ENCODE data around the gene RBBP6. TPM values are rescaled to one million over a fixed set of nuclear protein-coding genes. Genes with fewer than 3 reads are reported as not detected.
A peak's percentile ranks its signal among the peaks of the same experiment; 100 is the strongest.

The RBBP6 gene
- polyA plus RNA-seq, 2 of the 4 experiments (the other 2 are of a cell fraction), result 25.0 to 49.3 TPM

DNA sequence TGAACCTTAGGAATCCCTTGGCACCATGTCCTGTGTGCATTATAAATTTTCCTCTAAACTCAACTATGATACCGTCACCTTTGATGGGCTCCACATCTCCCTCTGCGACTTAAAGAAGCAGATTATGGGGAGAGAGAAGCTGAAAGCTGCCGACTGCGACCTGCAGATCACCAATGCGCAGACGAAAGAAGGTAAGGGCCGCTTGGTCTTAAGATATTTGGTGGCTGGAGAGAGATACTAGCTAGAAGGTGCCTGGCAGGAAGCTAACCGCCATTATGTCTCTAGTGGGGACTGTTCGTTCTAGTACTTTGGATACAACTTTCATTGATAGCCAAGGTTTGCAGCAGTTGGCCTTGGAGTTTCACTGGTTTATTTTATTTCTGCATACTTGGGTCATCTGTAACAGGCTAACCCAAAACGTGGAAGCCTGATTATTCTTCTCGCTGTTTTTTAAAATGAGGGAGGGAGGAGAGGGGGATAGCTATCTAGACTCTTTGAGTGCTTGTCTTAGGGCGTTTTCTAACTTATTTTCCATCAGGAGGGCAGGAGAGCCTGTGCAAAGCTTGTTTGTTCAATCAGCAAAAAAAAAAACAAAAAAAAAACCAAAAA lies 1.3 kb downstream of the RBBP6 start:
- peak in 1 of 2 experiments; percentile 14; a peak in 2 of 6 replicates for ATAC-seq
- H3K4me2 ChIP-seq, result peak overlapping the region; percentile 92

DNA sequence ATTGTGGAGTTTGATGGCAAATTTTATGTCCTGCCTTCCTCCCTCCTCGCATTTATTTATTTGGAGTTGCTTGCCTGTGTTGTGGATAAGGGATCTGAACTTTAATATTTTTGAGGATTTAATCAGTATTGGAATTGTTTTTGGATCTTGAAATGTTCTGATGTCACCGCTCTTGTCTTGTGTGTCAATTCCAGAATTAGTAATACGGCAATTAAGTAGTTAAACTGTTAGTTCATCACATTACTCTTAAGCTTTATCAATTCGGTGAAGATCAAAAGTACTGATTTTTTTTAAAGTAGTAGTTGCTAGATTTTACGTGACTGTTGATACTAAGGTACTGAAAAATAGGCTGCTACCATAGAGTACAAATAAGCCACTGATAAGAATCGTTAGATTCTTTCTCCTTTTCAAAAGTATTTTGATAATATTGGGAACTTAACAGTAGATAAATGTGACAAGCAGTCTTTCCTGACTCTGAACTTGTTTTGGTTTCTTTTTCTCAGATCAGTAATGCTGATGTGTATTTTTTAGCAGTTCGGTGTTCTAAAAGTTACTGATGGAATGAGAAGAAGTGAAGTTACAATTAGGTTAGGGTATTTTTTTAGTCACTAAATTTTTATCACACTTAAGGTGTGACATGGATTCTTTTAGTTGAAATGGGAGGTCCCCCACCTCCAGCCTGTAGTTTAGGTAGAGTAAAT lies 2.0 kb downstream of the RBBP6 start:
- FAIRE-seq (no peak), ATAC-seq (no peak), DNase-seq (ENCODE audit: low read depth in 1 of 2, low spot score in 1 of 2) (no peak)
- POLR2A ChIA-PET, result no interaction called here
- H3K4me2 ChIP-seq, result peak overlapping the region; percentile 92
- no peaks in the 10 kb centered on the region for H3K9me3 ChIP-seq
- CTCF ChIA-PET, result interaction anchor here (0.6 to 2.8 kb wide), 5 partner anchors 13 to 259 kb away, joined by 3 to 14 read pairs (median 4); no protein-coding TSS in a partner anchor
- H3K4me3 ChIP-seq, result peak overlapping the region; percentile 92
- peak overlapping the region; percentile 98 to 99; a peak in 3 of 6 replicates for H3K27ac ChIP-seq
- TF ChIP-seq KDM5A (IDR thresholded peaks at IDR 0.05) (no peak), JUNB (IDR thresholded peaks at IDR 0.05) (no peak), EHMT2 (IDR thresholded peaks at IDR 0.05; ENCODE audit: low read depth) (no peak), FOSB (CRISPR knock-in tag; IDR thresholded peaks at IDR 0.05) (no peak), JUN (IDR thresholded peaks at IDR 0.05) (no peak), POLR2A (IDR thresholded peaks at IDR 0.05; ENCODE audit: low read length) (no peak), CHD2 (IDR thresholded peaks at IDR 0.05; ENCODE audit: low read length, partially characterized antibody) (no peak), CBX2 (IDR thresholded peaks at IDR 0.05; ENCODE audit: borderline replicate concordance, low read depth) (no peak), RNF2 (IDR thresholded peaks at IDR 0.05; ENCODE audit: borderline replicate concordance, low read depth) (no peak), HDAC2 (IDR thresholded peaks at IDR 0.05) (no peak)
- 4% methylated on average over 7 of the region's 7 CpGs for WGBS (ENCODE audit: missing lambda C conversion rate)
- H3K4me1 ChIP-seq, result peaks cover 48% of the 10 kb centered on the region; the same call in 2 of the 3 replicates

More for the DNA sequence above, 1.3 kb downstream of the RBBP6 start:
- Histone ChIP-seq H3K9me3 (no peaks in the 10 kb centered on the region), H3K27ac (peak overlapping the region; percentile 98 to 99), H3K4me3 (peak overlapping the region; percentile 92), H3K4me1 (peaks cover 48% of the 10 kb centered on the region; the same call in 2 of the 3 replicates)
- 2% methylated on average over 12 of the region's 12 CpGs for WGBS (ENCODE audit: missing lambda C conversion rate)
- ChIA-PET POLR2A (no interaction called here), CTCF (interaction anchor here (0.6 to 2.8 kb wide), 5 partner anchors 14 to 260 kb away, joined by 3 to 14 read pairs (median 4); no protein-coding TSS in a partner anchor)
- peak in 1 of 2 experiments; percentile 25 for DNase-seq (ENCODE audit: low read depth in 1 of 2, low spot score in 1 of 2)
- TF ChIP-seq POLR2AphosphoS2 (conservative IDR thresholded peaks at IDR 0.05; ENCODE audit: low read length), result 0 out of 2 replicates have a peak, but pooled peaks have one; percentile 67
- TF ChIP-seq BHLHE40 (IDR thresholded peaks at IDR 0.05; ENCODE audit: low read depth, low read length), result no peak
- no peak for TF ChIP-seq ZNF302 (CRISPR knock-in tag; IDR thresholded peaks at IDR 0.05)
- TF ChIP-seq, protein P1, sequence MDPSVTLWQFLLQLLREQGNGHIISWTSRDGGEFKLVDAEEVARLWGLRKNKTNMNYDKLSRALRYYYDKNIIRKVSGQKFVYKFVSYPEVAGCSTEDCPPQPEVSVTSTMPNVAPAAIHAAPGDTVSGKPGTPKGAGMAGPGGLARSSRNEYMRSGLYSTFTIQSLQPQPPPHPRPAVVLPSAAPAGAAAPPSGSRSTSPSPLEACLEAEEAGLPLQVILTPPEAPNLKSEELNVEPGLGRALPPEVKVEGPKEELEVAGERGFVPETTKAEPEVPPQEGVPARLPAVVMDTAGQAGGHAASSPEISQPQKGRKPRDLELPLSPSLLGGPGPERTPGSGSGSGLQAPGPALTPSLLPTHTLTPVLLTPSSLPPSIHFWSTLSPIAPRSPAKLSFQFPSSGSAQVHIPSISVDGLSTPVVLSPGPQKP (IDR thresholded peaks at IDR 0.05; ENCODE audit: low read depth, low read length), result no peak
- no peak for TF ChIP-seq CHD2 (IDR thresholded peaks at IDR 0.05; ENCODE audit: low read length, partially characterized antibody)
- no peak for TF ChIP-seq HMGXB4 (CRISPR knock-in tag; IDR thresholded peaks at IDR 0.05; ENCODE audit: borderline replicate concordance)
- no peak for FAIRE-seq

- ATAC-seq (no peak), DNase-seq (ENCODE audit: low read depth in 1 of 2, low spot score in 1 of 2) (no peak), FAIRE-seq (no peak)
- CTCF ChIA-PET, result no interaction called here
- peaks cover 32% of the 10 kb centered on the region; the same call in 2 of the 3 replicates for H3K4me1 ChIP-seq
- no peak overlapping the region for H3K4me3 ChIP-seq
- 78% methylated on average over 2 of the region's 2 CpGs for WGBS (ENCODE audit: missing lambda C conversion rate)
- no peaks in the 10 kb centered on the region for H3K9me3 ChIP-seq
- POLR2A ChIA-PET, result no interaction called here
- peak overlapping the region; percentile 92 for H3K4me2 ChIP-seq
- H3K27ac ChIP-seq, result no peak overlapping the region
- no peak for TF ChIP-seq POLR2AphosphoS2 (conservative IDR thresholded peaks at IDR 0.05; ENCODE audit: low read length)
- TF ChIP-seq, protein P1 (IDR thresholded peaks at IDR 0.05; ENCODE audit: low read depth, low read length), result no peak
- TF ChIP-seq, protein P2, sequence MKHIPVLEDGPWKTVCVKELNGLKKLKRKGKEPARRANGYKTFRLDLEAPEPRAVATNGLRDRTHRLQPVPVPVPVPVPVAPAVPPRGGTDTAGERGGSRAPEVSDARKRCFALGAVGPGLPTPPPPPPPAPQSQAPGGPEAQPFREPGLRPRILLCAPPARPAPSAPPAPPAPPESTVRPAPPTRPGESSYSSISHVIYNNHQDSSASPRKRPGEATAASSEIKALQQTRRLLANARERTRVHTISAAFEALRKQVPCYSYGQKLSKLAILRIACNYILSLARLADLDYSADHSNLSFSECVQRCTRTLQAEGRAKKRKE (CRISPR knock-in tag; IDR thresholded peaks at IDR 0.05; ENCODE audit: low read depth), result no peak
- no peak for TF ChIP-seq BCL3 (IDR thresholded peaks at IDR 0.05)
- no peak for TF ChIP-seq E2F6 (IDR thresholded peaks at IDR 0.05; ENCODE audit: borderline replicate concordance, low read depth)
- TF ChIP-seq BHLHE40 (IDR thresholded peaks at IDR 0.05; ENCODE audit: low read depth, low read length), result no peak
- TF ChIP-seq FOSB (CRISPR knock-in tag; IDR thresholded peaks at IDR 0.05), result no peak
- no peak for TF ChIP-seq HOXB13 (CRISPR knock-in tag; IDR thresholded peaks at IDR 0.05; ENCODE audit: low read depth)
- TF ChIP-seq HMGXB4 (CRISPR knock-in tag; IDR thresholded peaks at IDR 0.05; ENCODE audit: borderline replicate concordance), result no peak
- TF ChIP-seq NFE2L2 (conservative IDR thresholded peaks at IDR 0.05; ENCODE audit: low read length), result no peak
- no peak for TF ChIP-seq ESRRA (IDR thresholded peaks at IDR 0.05; ENCODE audit: borderline replicate concordance, low read length)
These were observed 4.6 kb downstream of the RBBP6 start for GRCh38 chr16:24543949-24544348.

All from A549 (cell line).